Mononuclear cell (primary cell): ENCODE results near the gene PPP3R1. TPM values are rescaled to one million over a fixed set of nuclear protein-coding genes. Genes with fewer than 3 reads are reported as not detected.

Source experiments
- H3K27me3 ChIP-seq: 2 replicates; pipeline ENCODE4 v1.6.0; 2011; ENCODE audit warnings: low read length, control low read depth; ENCODE audit not compliant: insufficient read depth
- H3K4me1 ChIP-seq: 2 replicates; pipeline ENCODE4 v1.5.1; 2011; ENCODE audit warnings: mild to moderate bottlenecking, low read length, control low read depth; ENCODE audit not compliant: insufficient read depth
- H3K4me3 ChIP-seq: 2 replicates; pipeline ENCODE4 v1.5.1; 2011; ENCODE audit warnings: mild to moderate bottlenecking, low read length, moderate library complexity
- H3K9me3 ChIP-seq: 2 replicates; pipeline ENCODE4 v1.5.1; 2011; ENCODE audit warnings: low read depth, mild to moderate bottlenecking, control low read depth, low read length
- total RNA-seq: library from RNA; depleted of rRNA; stranded (reverse); fragments of >200 nt; gene quantifications from one replicate; pipeline ENCODE4 v1.2.3, GENCODE V29; 2012

PPP3R1 gene
- total RNA-seq, 1 donor, result 62.1 TPM

GRCh38 chr2:68280348-68280747 is 28.0 kb upstream of the PPP3R1 start:
- no peaks in the 10 kb centered on the region for H3K27me3 ChIP-seq
- H3K4me1 ChIP-seq, result no peaks in the 10 kb centered on the region
- H3K9me3 ChIP-seq, result no peaks in the 10 kb centered on the region
- no peak overlapping the region for H3K4me3 ChIP-seq

- H3K4me1 ChIP-seq, result no peaks in the 10 kb centered on the region
Measured at GRCh38 chr2:68279691-68280090, 27.4 kb upstream of the PPP3R1 start.

GRCh38 chr2:68278169-68278568 is 25.8 kb upstream of the PPP3R1 start:
- H3K4me3 ChIP-seq, result no peak overlapping the region
- H3K4me1 ChIP-seq, result peaks cover 2% of the 10 kb centered on the region
- no peaks in the 10 kb centered on the region for H3K9me3 ChIP-seq
- H3K27me3 ChIP-seq, result no peaks in the 10 kb centered on the region

More at GRCh38 chr2:68279691-68280090, 27.4 kb upstream of the PPP3R1 start:
- Histone ChIP-seq H3K9me3 (no peaks in the 10 kb centered on the region), H3K27me3 (no peaks in the 10 kb centered on the region), H3K4me3 (no peak overlapping the region)

- no peaks in the 10 kb centered on the region for H3K9me3 ChIP-seq
- no peaks in the 10 kb centered on the region for H3K27me3 ChIP-seq
- no peak overlapping the region for H3K4me3 ChIP-seq
- peaks cover 12% of the 10 kb centered on the region for H3K4me1 ChIP-seq
Measured at GRCh38 chr2:68274022-68274421, 21.7 kb upstream of the PPP3R1 start.

- H3K9me3 ChIP-seq, result no peaks in the 10 kb centered on the region
- no peak overlapping the region for H3K4me3 ChIP-seq
- peaks cover 12% of the 10 kb centered on the region for H3K4me1 ChIP-seq
- H3K27me3 ChIP-seq, result no peaks in the 10 kb centered on the region
Measured at GRCh38 chr2:68272246-68272994, 20.1 kb upstream of the PPP3R1 start.

- Histone ChIP-seq H3K9me3 (no peaks in the 10 kb centered on the region), H3K4me3 (no peak overlapping the region), H3K4me1 (no peaks in the 10 kb centered on the region), H3K27me3 (no peaks in the 10 kb centered on the region)
Measured at GRCh38 chr2:68266655-68267054, 14.3 kb upstream of the PPP3R1 start.

GRCh38 chr2:68263632-68264031 is 11.3 kb upstream of the PPP3R1 start:
- no peaks in the 10 kb centered on the region for H3K9me3 ChIP-seq
- H3K4me3 ChIP-seq, result no peak overlapping the region
- H3K27me3 ChIP-seq, result no peaks in the 10 kb centered on the region
- no peaks in the 10 kb centered on the region for H3K4me1 ChIP-seq

- no peaks in the 10 kb centered on the region for H3K9me3 ChIP-seq
Measured at GRCh38 chr2:68258851-68259250, 6.5 kb upstream of the PPP3R1 start.

GRCh38 chr2:68256093-68256450 is 3.7 kb upstream of the PPP3R1 start:
- Histone ChIP-seq H3K9me3 (no peaks in the 10 kb centered on the region), H3K4me3 (no peak overlapping the region), H3K4me1 (peaks cover 15% of the 10 kb centered on the region), H3K27me3 (no peaks in the 10 kb centered on the region)

More at GRCh38 chr2:68258851-68259250, 6.5 kb upstream of the PPP3R1 start:
- no peak overlapping the region for H3K4me3 ChIP-seq
- peaks cover 12% of the 10 kb centered on the region for H3K4me1 ChIP-seq
- H3K27me3 ChIP-seq, result no peaks in the 10 kb centered on the region

GRCh38 chr2:68253219-68254068 is 1.1 kb upstream of the PPP3R1 start:
- Histone ChIP-seq H3K9me3 (no peaks in the 10 kb centered on the region), H3K4me3 (peak overlapping the region; percentile 87), H3K4me1 (peaks cover 32% of the 10 kb centered on the region), H3K27me3 (no peaks in the 10 kb centered on the region)

GRCh38 chr2:68251855-68252399 is 405 bp downstream of the PPP3R1 start:
- Histone ChIP-seq H3K4me3 (peak overlapping the region; percentile 70), H3K27me3 (no peaks in the 10 kb centered on the region), H3K4me1 (peaks cover 47% of the 10 kb centered on the region), H3K9me3 (no peaks in the 10 kb centered on the region)

- Histone ChIP-seq H3K27me3 (no peaks in the 10 kb centered on the region), H3K9me3 (no peaks in the 10 kb centered on the region), H3K4me1 (peaks cover 53% of the 10 kb centered on the region), H3K4me3 (peak overlapping the region; percentile 70)
Measured at GRCh38 chr2:68251187-68251854, 1.0 kb downstream of the PPP3R1 start.

GRCh38 chr2:68250652-68251186 is 1.6 kb downstream of the PPP3R1 start:
- Histone ChIP-seq H3K9me3 (no peaks in the 10 kb centered on the region), H3K4me3 (peak overlapping the region; percentile 70), H3K27me3 (no peaks in the 10 kb centered on the region), H3K4me1 (peaks cover 55% of the 10 kb centered on the region)

- Histone ChIP-seq H3K4me3 (peak overlapping the region; percentile 70), H3K4me1 (peaks cover 54% of the 10 kb centered on the region)
Measured at GRCh38 chr2:68250196-68250595, 2.1 kb downstream of the PPP3R1 start.

GRCh38 chr2:68248806-68249205 is 3.5 kb downstream of the PPP3R1 start:
- no peak overlapping the region for H3K4me3 ChIP-seq
- peaks cover 63% of the 10 kb centered on the region for H3K4me1 ChIP-seq
- no peaks in the 10 kb centered on the region for H3K9me3 ChIP-seq
- no peaks in the 10 kb centered on the region for H3K27me3 ChIP-seq

More at GRCh38 chr2:68250196-68250595, 2.1 kb downstream of the PPP3R1 start:
- Histone ChIP-seq H3K27me3 (no peaks in the 10 kb centered on the region), H3K9me3 (no peaks in the 10 kb centered on the region)
